H9 (cell line): ENCODE measurements around the gene CFAP46. TPM values are rescaled to one million over a fixed set of nuclear protein-coding genes. Genes with fewer than 3 reads are reported as not detected.

Experiments used
- DNase-seq: peaks from one replicate; pipeline ENCODE4 v3.0.0-alpha.2; 2017
- H2AFZ ChIP-seq: one replicate; pipeline ENCODE4 v1.6.1; 2013; ENCODE audit warnings: mild to moderate bottlenecking, low read length, control low read depth, moderate library complexity
- H2AK5ac ChIP-seq: 2 replicates; pipeline ENCODE4 v1.6.1; 2013; ENCODE audit warnings: low read length, control low read depth, mixed read lengths; ENCODE audit not compliant: insufficient read length
- H2BK120ac ChIP-seq: one replicate; pipeline ENCODE4 v1.6.1; 2013; ENCODE audit warnings: low read depth, mild to moderate bottlenecking, low read length, control low read depth, inconsistent platforms; ENCODE audit not compliant: poor library complexity, severe bottlenecking
- H2BK12ac ChIP-seq: 2 replicates; pipeline ENCODE4 v1.6.1; 2013; ENCODE audit warnings: low read length, control low read depth, mixed read lengths, low read depth; ENCODE audit not compliant: insufficient read length
- H2BK15ac ChIP-seq: 2 replicates; pipeline ENCODE4 v1.6.1; 2013; ENCODE audit warnings: low read depth, low read length, control low read depth
- H2BK20ac ChIP-seq: one replicate; pipeline ENCODE4 v1.6.1; 2013; ENCODE audit warnings: low read depth, mild to moderate bottlenecking, low read length, control low read depth, inconsistent platforms; ENCODE audit not compliant: poor library complexity, severe bottlenecking
- H2BK5ac ChIP-seq: 2 replicates; pipeline ENCODE4 v1.6.1; 2013; ENCODE audit warnings: low read length, control low read depth, mixed read lengths; ENCODE audit not compliant: insufficient read length
- H3K14ac ChIP-seq: 2 replicates; pipeline ENCODE4 v1.6.1; 2013; ENCODE audit warnings: low read length, control low read depth; ENCODE audit not compliant: insufficient read depth
- H3K18ac ChIP-seq: 2 replicates; pipeline ENCODE4 v1.6.1; 2013; ENCODE audit warnings: low read depth, mild to moderate bottlenecking, mixed read lengths, low read length, control low read depth; ENCODE audit not compliant: insufficient read length
- H3K23ac ChIP-seq: 2 replicates; pipeline ENCODE4 v1.6.1; 2013; ENCODE audit warnings: low read length, control low read depth, mixed read lengths, low read depth; ENCODE audit not compliant: insufficient read length
- H3K23me2 ChIP-seq: 2 replicates; pipeline ENCODE4 v1.6.1; 2013; ENCODE audit warnings: low read depth, mild to moderate bottlenecking, mixed read lengths, low read length, control low read depth; ENCODE audit not compliant: insufficient read length, poor library complexity, severe bottlenecking
- H3K27ac ChIP-seq: 2 replicates; pipeline ENCODE4 v1.5.1; 2013; ENCODE audit warnings: low read length, control low read depth, mixed read lengths, low read depth; ENCODE audit not compliant: insufficient read length
- H3K27me3 ChIP-seq: 2 replicates; pipeline ENCODE4 v1.6.1; 2013; ENCODE audit warnings: low read length, control low read depth, inconsistent platforms; ENCODE audit not compliant: insufficient read depth
- H3K4ac ChIP-seq: 2 replicates; pipeline ENCODE4 v1.6.1; 2013; ENCODE audit warnings: low read depth, mild to moderate bottlenecking, control low read depth, inconsistent platforms, low read length, moderate library complexity
- H3K4me1 ChIP-seq: 2 replicates; pipeline ENCODE4 v1.6.1; 2013; ENCODE audit warnings: low read length, control low read depth, inconsistent platforms; ENCODE audit not compliant: insufficient read depth
- H3K4me2 ChIP-seq: 2 replicates; pipeline ENCODE4 v1.6.1; 2013; ENCODE audit warnings: low read length, control low read depth, mixed read lengths; ENCODE audit not compliant: insufficient read length, insufficient read depth
- H3K56ac ChIP-seq: 2 replicates; pipeline ENCODE4 v1.6.1; 2013; ENCODE audit warnings: low read depth, mild to moderate bottlenecking, mixed read lengths, low read length, control low read depth; ENCODE audit not compliant: insufficient read length
- H3K79me1 ChIP-seq: 2 replicates; pipeline ENCODE4 v1.6.1; 2013; ENCODE audit warnings: low read depth, mild to moderate bottlenecking, moderate library complexity, low read length, control low read depth, inconsistent platforms; ENCODE audit not compliant: insufficient read depth, poor library complexity, severe bottlenecking
- H3K79me2 ChIP-seq: 2 replicates; pipeline ENCODE4 v1.6.1; 2013; ENCODE audit warnings: low read length, control low read depth, inconsistent platforms; ENCODE audit not compliant: insufficient read depth
- H3K9ac ChIP-seq: 2 replicates; pipeline ENCODE4 v1.6.1; 2013; ENCODE audit warnings: low read length, control low read depth, mixed read lengths; ENCODE audit not compliant: insufficient read length; ENCODE audit errors: extremely low read depth
- H3K9me3 ChIP-seq: one replicate; pipeline ENCODE4 v1.6.1; 2013; ENCODE audit warnings: low read depth, low read length, inconsistent platforms; ENCODE audit not compliant: control insufficient read depth
- H3T11ph ChIP-seq: one replicate; pipeline ENCODE4 v1.6.1; 2013; ENCODE audit warnings: mild to moderate bottlenecking, low read length, control low read depth, inconsistent platforms
- H4K20me1 ChIP-seq: one replicate; pipeline ENCODE4 v1.6.1; 2013; ENCODE audit not compliant: control insufficient read depth, insufficient read length, insufficient read depth
- H4K5ac ChIP-seq: 2 replicates; pipeline ENCODE4 v1.6.1; 2013; ENCODE audit warnings: low read depth, mild to moderate bottlenecking, mixed read lengths, low read length, control low read depth; ENCODE audit not compliant: insufficient read length
- H4K8ac ChIP-seq: replicated peaks from 2 replicates; pipeline ENCODE4 v1.6.1; 2013; ENCODE audit warnings: low read length, control low read depth, mixed read lengths, low read depth; ENCODE audit not compliant: insufficient read length
- H4K91ac ChIP-seq: 2 replicates; pipeline ENCODE4 v1.6.1; 2013; ENCODE audit warnings: low read depth, mild to moderate bottlenecking, moderate library complexity, mixed read lengths, low read length, control low read depth; ENCODE audit not compliant: insufficient read length
- H3K27ac Mint-ChIP-seq, 3 experiments: 2 replicates in 2 of 3; 3 replicates in 1 of 3; pipeline ENCODE4 v1.8.0; 2020 to 2021; ENCODE audit warnings: mixed read lengths in 3 of 3, mild to moderate bottlenecking in 1 of 3, moderate library complexity in 1 of 3
- H3K27me3 Mint-ChIP-seq: 2 replicates; pipeline ENCODE4 v1.8.0; 2021; ENCODE audit warnings: low read depth, mild to moderate bottlenecking, moderate library complexity, mixed read lengths
- H3K36me3 Mint-ChIP-seq, 3 experiments: 2 replicates in 2 of 3; 3 replicates in 1 of 3; pipeline ENCODE4 v1.8.0; 2020 to 2021; ENCODE audit warnings: low read depth in 3 of 3, mixed read lengths in 3 of 3; ENCODE audit not compliant: insufficient read depth in 1 of 3
- H3K4me1 Mint-ChIP-seq, 2 experiments: 2 replicates each; pipeline ENCODE4 v1.8.0; 2020; ENCODE audit warnings: mixed read lengths in 2 of 2
- H3K4me3 Mint-ChIP-seq, 2 experiments: 2 replicates in 1 of 2; 3 replicates in 1 of 2; pipeline ENCODE4 v1.8.0; 2020 to 2021; ENCODE audit warnings: mild to moderate bottlenecking in 2 of 2, mixed read lengths in 2 of 2, moderate library complexity in 1 of 2
- H3K9me3 Mint-ChIP-seq, 2 experiments: 2 replicates in 1 of 2; 3 replicates in 1 of 2; pipeline ENCODE4 v1.8.0; 2020; ENCODE audit warnings: mild to moderate bottlenecking in 2 of 2, mixed read lengths in 2 of 2, moderate library complexity in 1 of 2
- WGBS: extraction: QIAGEN DNeasy Blood & Tissue Kit; methylation state at CpG from one replicate; pipeline ENCODE4 v1.1.7; 2013; ENCODE audit warnings: missing lambda C conversion rate, low lambda C conversion rate, mixed read lengths; ENCODE audit not compliant: insufficient read length; ENCODE audit errors: extremely low coverage; 5-methylcytosine and 5-hydroxymethylcytosine counted together
- total RNA-seq: library from RNA; stranded (reverse); gene quantifications from 2 replicates; pipeline ENCODE4 v1.2.1, GENCODE V29; 2021
- TF ChIP-seq, protein P1 (sequence below): fragments of 200-600 bp; sonication (generic); conservative IDR thresholded peaks from 3 replicates; pipeline ENCODE4 v1.8.0; 2021; ENCODE audit warnings: antibody characterized with exemption, mild to moderate bottlenecking

Gene CFAP46
- total RNA-seq, 1 experiment from 2014 or later = 3.1 TPM

DNA sequence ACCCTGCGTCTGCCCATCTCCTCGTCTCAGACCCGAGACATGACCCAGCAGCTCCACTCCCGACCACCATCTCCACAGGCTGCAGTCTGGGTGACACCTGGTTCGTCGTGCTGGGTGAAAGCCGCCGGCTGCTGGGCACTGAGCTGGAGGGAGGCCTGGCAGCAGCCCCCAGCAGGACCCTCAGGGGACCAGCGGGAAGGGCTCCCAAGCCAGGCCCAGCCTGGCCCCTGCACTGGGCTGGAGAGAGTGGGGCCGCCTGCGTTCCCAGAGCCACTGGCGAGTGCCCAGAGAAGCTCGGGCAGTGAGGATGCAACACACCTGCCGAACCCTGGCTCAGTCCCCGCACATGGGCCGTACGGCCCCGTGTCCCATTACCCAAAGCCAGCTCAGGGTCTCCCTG lies 21.3 kb downstream of the CFAP46 start:
- H3K27me3 ChIP-seq = no peaks in the 10 kb centered on the region
- no peak overlapping the region for H2BK5ac ChIP-seq
- Mint-ChIP-seq H3K4me3 (no peak overlapping the region), H3K27ac (no peak overlapping the region), H3K4me1 (no peaks in the 10 kb centered on the region), H3K36me3 (no peaks in the 10 kb centered on the region; a peak in 1 of 7 replicates), H3K27me3 (no peaks in the 10 kb centered on the region), H3K9me3 (no peaks in the 10 kb centered on the region)
- no CpG with 5 or more reads among the region's 18 CpGs for WGBS
- H3K79me2 ChIP-seq = no peaks in the 10 kb centered on the region
- no peak overlapping the region for H3K27ac ChIP-seq
- H4K5ac ChIP-seq = no peak overlapping the region
- no peaks in the 10 kb centered on the region for H3K4me1 ChIP-seq
- no peak overlapping the region for H3K56ac ChIP-seq
- H3K9me3 ChIP-seq = no peaks in the 10 kb centered on the region
- no peak overlapping the region for H3K23ac ChIP-seq
- H2BK20ac ChIP-seq = no peak overlapping the region
- H3K18ac ChIP-seq = no peak overlapping the region
- no peak overlapping the region for H3K9ac ChIP-seq
- H3K23me2 ChIP-seq = no peaks in the 10 kb centered on the region
- H2BK120ac ChIP-seq = no peak overlapping the region
- TF ChIP-seq, protein P1, sequence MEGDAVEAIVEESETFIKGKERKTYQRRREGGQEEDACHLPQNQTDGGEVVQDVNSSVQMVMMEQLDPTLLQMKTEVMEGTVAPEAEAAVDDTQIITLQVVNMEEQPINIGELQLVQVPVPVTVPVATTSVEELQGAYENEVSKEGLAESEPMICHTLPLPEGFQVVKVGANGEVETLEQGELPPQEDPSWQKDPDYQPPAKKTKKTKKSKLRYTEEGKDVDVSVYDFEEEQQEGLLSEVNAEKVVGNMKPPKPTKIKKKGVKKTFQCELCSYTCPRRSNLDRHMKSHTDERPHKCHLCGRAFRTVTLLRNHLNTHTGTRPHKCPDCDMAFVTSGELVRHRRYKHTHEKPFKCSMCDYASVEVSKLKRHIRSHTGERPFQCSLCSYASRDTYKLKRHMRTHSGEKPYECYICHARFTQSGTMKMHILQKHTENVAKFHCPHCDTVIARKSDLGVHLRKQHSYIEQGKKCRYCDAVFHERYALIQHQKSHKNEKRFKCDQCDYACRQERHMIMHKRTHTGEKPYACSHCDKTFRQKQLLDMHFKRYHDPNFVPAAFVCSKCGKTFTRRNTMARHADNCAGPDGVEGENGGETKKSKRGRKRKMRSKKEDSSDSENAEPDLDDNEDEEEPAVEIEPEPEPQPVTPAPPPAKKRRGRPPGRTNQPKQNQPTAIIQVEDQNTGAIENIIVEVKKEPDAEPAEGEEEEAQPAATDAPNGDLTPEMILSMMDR = no peak
- no peak overlapping the region for H4K8ac ChIP-seq
- no peak overlapping the region for H2AFZ ChIP-seq
- H3K79me1 ChIP-seq = no peaks in the 10 kb centered on the region
- H2BK15ac ChIP-seq = no peak overlapping the region
- H2AK5ac ChIP-seq = no peak overlapping the region
- H4K20me1 ChIP-seq = no peaks in the 10 kb centered on the region
- no peak overlapping the region for H4K91ac ChIP-seq
- H3K4ac ChIP-seq = no peak overlapping the region
- H3K14ac ChIP-seq = no peak overlapping the region
- H3K4me2 ChIP-seq = no peak overlapping the region
- no peak overlapping the region for H2BK12ac ChIP-seq
- no peak for DNase-seq
- H3T11ph ChIP-seq = no peak overlapping the region
